CD4-positive, alpha-beta T cell treated with Interleukin-2 at 100 ng/mL for 4 hours (primary cell): ENCODE results near the gene CLSTN2.

ENCODE experiments used
- DNase-seq: peaks from one replicate; pipeline ENCODE4 v3.0.0-alpha.2; 2020; ENCODE audit warnings: low spot score

CLSTN2 gene

DNA sequence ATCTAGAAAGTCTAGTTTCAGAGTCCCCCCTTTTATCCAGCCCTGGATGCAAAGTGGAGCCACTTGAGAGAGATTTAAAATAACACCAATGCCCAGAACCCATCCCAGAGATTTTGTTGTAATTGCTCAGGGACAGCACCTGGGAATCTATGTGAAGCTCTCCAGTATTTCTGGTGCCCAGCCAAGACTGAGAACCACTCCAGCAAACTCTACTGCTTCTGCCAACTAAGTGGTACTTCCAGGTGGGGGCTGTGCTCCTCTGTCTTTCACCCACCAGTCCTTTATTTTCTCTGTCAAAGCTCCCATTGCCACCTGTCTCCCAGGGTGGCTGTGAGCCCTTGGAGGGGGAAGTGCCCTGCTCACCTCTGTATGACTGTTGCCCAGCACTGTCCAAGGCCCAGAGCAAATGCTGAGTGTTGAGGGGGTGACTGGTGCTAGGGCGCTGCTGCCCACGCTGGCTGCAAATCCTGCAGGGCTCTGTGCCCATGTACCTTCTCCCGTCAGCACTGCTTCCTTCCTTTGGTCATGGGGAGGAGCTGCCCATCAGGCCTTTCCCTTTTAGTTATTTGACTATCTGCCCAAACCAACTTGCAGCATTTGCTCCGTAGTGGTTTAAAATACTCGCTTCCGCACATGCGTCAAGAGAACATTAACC lies 9.4 kb downstream of the CLSTN2 start:
- DNase-seq, result no peak

DNA sequence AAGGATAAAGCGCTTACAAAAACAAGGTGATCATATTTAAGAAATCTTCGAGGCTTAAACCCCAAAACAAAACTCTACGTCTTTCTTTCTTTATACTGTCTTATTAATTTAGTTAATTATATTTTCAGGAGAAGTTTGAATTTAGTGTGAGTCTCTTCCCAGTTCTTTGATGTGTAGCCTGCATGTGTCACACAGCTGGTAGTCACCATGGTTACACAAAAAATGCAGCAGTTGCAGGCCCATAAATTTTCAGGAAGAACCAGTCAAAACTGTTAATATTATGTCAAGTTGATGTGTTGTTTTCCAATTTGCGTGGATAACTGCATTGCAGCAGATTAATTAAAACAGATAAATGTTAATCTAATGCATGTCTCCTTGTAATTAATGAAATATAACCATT lies 10.4 kb downstream of the CLSTN2 start:
- no peak for DNase-seq

DNA sequence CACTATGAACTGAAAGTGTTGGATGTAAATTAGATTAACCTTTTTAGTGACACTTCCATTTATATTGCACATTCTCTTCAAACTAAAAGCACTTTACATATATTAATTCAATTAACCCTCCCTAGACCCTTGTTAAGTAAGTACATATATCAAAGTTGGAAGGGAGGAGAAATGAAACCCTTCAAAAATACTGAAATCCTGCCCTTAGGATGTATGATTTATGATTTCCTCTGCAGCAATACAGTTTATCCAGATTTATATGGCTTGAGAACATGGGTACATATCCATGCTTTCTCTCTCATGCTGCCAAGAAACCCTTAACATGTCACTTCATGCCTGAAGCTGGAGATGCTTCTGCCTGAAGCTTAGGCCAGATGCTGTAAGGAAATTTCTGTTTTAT lies 11.0 kb downstream of the CLSTN2 start:
- no peak for DNase-seq

DNA sequence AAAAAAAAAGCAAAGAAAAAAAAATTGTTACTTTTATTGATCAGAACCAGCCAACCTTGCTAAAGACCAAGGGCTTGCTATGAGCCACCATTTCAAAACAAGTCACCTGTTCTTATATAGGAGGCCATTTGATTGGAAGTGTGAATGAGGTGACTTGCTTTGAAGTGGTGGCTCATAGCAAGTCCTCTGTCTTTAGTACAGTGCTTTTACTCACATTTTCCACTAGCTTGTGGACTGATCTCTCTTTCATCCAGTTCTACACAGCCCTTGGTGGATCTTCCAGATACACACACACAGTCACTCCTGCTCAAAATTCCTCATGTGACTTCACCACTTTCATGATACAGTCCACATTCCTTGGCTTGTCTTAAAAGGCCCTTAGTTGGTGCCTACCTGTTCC lies 13.5 kb downstream of the CLSTN2 start:
- no peak for DNase-seq

DNA sequence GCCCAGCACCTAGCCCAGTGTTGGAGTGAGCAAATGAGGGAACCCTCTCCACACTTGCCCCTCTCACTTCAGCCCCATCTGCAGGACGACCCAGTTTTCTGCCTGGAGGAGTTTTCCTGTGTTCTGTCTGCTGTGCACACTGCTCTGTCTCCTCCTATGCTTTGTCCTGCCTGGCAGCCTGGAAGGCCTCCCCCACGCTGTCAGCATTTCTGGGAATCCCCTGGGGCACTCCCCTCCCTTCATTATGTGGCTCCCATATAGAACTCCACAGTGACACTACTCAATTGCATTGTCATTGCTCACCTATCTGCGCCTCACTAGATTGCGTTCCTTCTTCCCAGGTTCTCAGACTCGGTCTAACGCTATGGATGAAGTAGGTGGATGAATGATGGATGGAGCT lies 13.9 kb downstream of the CLSTN2 start:
- DNase-seq, result no peak

- DNase-seq, result no peak
These were observed 18.3 kb downstream of the CLSTN2 start for GRCh38 chr3:139953131-139953910.

DNA sequence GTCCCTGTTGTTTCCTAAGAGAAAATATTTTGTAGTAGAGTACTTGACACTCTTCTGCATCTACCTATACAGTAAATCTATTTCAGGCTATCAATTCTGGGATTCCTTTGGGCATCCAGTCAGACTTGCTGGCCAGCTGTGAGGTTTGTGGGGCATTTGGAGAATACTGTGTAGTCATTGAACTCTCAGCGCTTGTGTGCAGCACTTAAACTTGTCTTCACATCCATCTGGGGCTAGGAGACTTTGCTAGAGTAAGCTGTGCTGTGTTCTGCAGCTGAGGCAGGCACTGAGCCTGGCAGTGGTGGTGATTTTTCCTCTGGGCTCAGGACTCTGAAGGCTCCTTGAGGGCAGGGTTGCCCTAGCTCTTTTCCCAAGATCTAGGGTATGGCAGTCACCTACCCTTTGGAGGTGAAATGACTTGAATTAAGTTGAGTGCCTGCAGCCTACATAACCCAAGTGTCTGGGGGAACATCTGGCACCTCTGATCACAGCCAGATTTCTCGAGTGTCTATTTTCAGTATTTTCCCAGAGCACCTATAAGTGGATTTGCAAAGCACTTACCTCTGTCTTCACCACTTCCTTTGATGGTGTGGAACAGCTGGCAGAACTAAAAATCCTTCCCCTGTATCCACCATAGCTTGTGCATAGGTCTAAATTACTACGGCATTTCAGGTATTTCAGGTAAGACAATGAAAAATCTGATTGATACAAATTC lies 19.3 kb downstream of the CLSTN2 start:
- DNase-seq, result no peak

GRCh38 chr3:139957844-139958243 lies 22.9 kb downstream of the CLSTN2 start:
- no peak for DNase-seq

GRCh38 chr3:139969386-139969785 lies 34.4 kb downstream of the CLSTN2 start:
- DNase-seq, result no peak

DNA sequence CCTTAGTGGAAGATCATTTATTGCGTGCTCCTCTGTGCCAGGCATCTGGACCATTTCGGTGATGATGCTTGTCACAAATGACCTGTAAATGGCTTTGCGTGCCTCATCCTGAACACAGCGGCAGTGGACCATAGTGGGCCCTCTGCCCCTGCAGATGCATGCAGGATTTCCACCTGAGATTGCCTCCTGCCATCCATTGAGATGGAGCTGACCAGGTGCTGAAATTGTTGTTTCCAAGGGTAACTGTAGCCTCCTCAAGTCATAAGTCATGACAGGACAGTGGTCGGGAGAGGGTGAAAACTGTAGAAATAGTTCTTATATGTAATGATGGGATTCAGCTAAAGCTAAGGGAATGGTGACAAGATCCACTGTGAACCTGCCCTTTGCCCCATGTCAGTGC lies 35.5 kb downstream of the CLSTN2 start:
- DNase-seq, result no peak

GRCh38 chr3:139974809-139975425 lies 39.9 kb downstream of the CLSTN2 start:
- DNase-seq, result no peak

DNA sequence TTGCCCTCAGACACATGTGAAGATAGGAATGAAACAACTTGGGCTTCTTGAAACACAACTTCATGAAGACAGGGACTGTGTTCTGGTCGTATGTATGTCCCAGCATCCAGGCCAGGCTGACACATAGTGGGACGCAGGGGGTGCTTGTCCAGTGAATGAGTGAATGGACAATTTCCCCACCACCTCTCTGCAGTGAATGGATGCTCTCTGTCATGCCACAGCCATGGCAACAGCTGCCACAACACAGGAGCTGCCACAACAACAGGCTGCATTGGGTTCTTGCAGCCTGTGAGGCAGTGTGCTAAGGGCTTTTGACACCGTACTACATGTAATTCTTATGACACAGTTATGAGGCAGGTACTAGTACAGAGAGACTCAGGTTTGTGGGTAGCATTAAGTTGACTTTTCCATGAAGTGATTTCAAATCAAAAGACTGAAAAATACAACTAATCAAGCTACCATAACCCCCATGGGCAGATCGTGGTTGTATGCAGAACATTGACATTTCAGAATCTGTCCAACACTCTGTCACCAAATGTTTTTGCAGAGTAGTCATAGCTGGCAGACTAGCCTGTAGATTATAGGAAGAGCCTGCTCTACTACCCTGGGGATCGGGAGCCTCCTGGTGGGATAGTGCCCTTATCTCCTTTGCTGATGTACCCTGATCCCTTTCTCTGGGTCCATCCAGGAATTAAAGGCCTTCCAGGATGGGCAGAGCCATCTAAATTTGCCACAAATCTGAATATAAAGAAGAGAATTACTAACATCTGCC lies 40.8 kb downstream of the CLSTN2 start:
- no peak for DNase-seq

- no peak for DNase-seq
These were observed 44.0 kb downstream of the CLSTN2 start for GRCh38 chr3:139978966-139979365.

DNA sequence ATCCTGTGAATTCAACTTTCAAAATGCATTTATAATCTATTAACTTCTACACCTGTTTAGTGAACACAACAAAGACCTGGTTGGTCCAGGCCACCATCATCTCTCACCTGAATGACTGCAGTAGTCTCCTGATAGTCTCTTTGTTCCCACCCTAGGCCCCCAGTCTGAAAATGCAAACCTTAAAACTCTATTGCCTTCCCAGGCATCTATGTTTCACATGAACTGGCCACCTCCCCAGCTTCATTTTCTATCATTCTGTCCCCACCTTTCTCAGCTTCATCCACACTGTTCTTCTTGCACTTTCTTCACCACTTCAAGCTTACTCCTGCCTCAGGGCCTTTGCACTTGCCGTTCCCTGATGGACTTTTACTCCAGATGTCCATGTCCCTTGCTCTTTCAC lies 45.0 kb downstream of the CLSTN2 start:
- no peak for DNase-seq

GRCh38 chr3:139982404-139982803 lies 47.4 kb downstream of the CLSTN2 start:
- DNase-seq, result no peak

DNA sequence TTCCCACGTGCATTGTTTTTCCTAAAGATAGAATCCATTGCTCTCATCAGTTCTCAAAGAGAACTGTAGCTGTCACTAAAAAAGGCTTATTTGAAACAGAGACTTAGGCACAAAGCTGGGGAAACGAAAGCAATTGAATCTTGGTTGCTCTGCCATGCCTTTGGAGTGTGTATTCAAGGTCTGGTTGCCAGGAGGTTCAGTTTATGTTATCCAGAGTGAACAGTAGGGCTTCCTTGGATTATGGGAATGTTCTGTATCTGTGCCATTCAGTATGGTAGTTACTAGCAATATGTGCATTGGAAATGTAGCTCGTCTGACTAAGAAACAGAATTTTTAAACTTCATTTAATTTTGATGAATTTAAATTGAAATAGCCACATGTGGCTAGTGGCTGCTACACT lies 50.6 kb downstream of the CLSTN2 start:
- DNase-seq, result no peak

GRCh38 chr3:139987908-139988307 lies 52.9 kb downstream of the CLSTN2 start:
- no peak for DNase-seq

DNA sequence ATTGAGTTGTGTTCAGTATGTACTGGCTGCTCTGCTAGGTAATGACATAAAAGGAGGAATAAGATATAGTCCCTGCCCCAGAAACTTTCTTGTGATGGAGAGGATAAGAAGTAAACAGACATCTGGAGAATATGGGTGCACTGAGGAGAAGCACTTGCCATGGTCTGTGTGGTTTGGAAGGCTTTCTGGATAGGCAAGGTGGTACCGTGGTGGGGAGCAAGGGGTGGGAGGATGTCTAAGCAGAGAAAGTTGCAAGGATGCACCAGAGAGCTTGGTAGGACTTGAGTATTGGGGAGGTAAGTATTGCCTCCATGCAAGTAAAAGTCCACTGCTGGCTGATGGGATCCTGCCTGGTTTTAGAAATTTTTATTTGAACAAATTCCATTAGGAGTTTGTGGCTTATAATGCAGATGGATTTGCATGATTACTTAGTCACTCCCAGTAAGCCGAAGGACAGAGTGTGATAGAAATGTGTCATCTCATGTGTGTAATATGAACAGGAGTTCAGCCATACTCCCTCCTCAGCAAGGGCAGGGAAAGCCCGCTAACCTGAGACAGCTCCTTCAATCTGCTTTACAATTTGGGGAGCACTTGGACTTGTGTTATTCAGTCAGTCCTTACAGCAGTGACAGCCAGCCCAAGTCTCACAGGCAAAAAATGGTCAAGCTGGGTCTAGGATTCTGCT lies 53.6 kb downstream of the CLSTN2 start:
- DNase-seq, result no peak

DNA sequence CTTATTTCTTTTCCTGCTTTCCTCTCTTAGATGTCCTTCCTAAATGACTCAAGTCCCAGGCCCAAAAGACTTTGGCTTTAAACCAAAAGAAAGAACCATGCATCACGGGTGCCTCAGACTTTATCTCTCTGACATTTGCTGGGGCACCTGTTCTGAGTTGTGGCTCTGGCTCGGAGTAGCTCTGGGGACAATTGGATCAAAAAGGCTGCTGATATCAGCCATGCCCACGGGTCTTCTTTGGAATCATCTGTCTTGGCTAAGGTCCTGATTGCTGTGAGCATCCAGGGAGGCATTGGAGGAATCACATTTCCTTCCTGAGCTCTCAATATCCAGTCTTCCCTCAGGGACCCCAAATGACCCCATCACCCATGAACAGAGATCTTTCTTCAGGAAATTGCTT lies 59.9 kb downstream of the CLSTN2 start:
- no peak for DNase-seq

GRCh38 chr3:140004271-140004670 lies 69.3 kb downstream of the CLSTN2 start:
- DNase-seq, result no peak

GRCh38 chr3:140006331-140006730 lies 71.3 kb downstream of the CLSTN2 start:
- DNase-seq, result no peak
